Measurements from ENCODE around the gene CHD5.

Gene CHD5

GRCh38 chr1:6101826-6102531, 78.1 kb downstream of the CHD5 start:
- no peak overlapping the region for H3K27ac ChIP-seq
- TF ChIP-seq ZFX (IDR thresholded peaks at IDR 0.05; ENCODE audit: borderline replicate concordance) (no peak), CTCF (IDR thresholded peaks at IDR 0.05) (no peak)

- TF ChIP-seq CTCF (IDR thresholded peaks at IDR 0.05), result no peak
- TF ChIP-seq ZFX (IDR thresholded peaks at IDR 0.05; ENCODE audit: borderline replicate concordance), result no peak
- H3K27ac ChIP-seq, result no peak overlapping the region
Observed at GRCh38 chr1:6100861-6101783, 79.0 kb downstream of the CHD5 start.

- TF ChIP-seq CTCF (IDR thresholded peaks at IDR 0.05) (peak; percentile 13; the same call in 1 of the 2 replicates), ZFX (IDR thresholded peaks at IDR 0.05; ENCODE audit: borderline replicate concordance) (no peak)
- no peak overlapping the region for H3K27ac ChIP-seq
Observed at GRCh38 chr1:6099787-6100765, 80.0 kb downstream of the CHD5 start.

- TF ChIP-seq CTCF (IDR thresholded peaks at IDR 0.05), result no peak
- no peak for TF ChIP-seq ZFX (IDR thresholded peaks at IDR 0.05; ENCODE audit: borderline replicate concordance)
- H3K27ac ChIP-seq, result no peak overlapping the region
Observed at GRCh38 chr1:6099297-6099696, 80.8 kb downstream of the CHD5 start.

- no peak overlapping the region for H3K27ac ChIP-seq
- no peak for TF ChIP-seq ZFX (IDR thresholded peaks at IDR 0.05; ENCODE audit: borderline replicate concordance)
- TF ChIP-seq CTCF (IDR thresholded peaks at IDR 0.05), result no peak
Observed at GRCh38 chr1:6098303-6099215, 81.6 kb downstream of the CHD5 start.

- TF ChIP-seq CTCF (IDR thresholded peaks at IDR 0.05) (no peak), ZFX (IDR thresholded peaks at IDR 0.05; ENCODE audit: borderline replicate concordance) (no peak)
- no peak overlapping the region for H3K27ac ChIP-seq
Observed at GRCh38 chr1:6097824-6098223, 82.3 kb downstream of the CHD5 start.
